Erythroblast (primary cell): ENCODE data around the gene RIMOC1.

ENCODE experiments used
- DNase-seq, 2 experiments: peaks; one replicate each; lab custom pipeline; 2025; lab: John Stamatoyannopoulos, UW
- GATA1 ChIP-seq: IDR thresholded peaks from 2 replicates; pipeline ENCODE4 v1.6.1; 2011; ENCODE audit warnings: low read depth, mild to moderate bottlenecking, control low read depth, low read length, moderate library complexity
- POLR2A ChIP-seq: IDR thresholded peaks from 2 replicates; pipeline ENCODE4 v1.6.1; 2011; ENCODE audit warnings: mild to moderate bottlenecking, low read length

The RIMOC1 gene

GRCh38 chr5:41903892-41904799 lies at the start of gene RIMOC1:
TSS of gene RIMOC1 (plus strand) at chr5:41904344. CDS start at chr5:41904368, 24 bp downstream.
- TF ChIP-seq GATA1 (no peak), POLR2A (peak; percentile 99)
- DNase-seq, result peak; percentile 98 to 99

- DNase-seq, result peak; percentile 77 to 88
- TF ChIP-seq POLR2A (no peak), GATA1 (no peak)
These were observed 47.3 kb upstream of the RIMOC1 start for GRCh38 chr5:41856644-41857491.

DNA sequence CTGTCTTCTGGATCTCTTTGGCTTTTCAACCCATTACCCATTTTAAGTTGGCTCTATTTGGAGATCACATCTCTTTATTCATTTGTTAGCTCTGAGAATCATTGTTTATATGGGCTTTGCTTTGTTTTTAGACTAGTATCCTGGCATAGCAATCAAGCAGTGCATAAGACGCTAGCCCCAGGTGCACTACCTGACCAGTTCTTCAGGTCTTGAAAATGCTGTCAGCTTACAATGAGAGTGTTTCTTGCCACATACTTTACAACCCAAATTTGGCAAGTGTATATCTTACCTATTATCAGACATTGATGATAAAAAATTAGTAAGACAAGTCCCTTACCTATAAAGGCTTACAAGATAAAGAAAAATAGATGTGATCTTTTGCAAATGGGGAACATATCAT lies 46.2 kb upstream of the RIMOC1 start:
- DNase-seq, result no peak
- no peak for TF ChIP-seq GATA1
- no peak for TF ChIP-seq POLR2A

DNA sequence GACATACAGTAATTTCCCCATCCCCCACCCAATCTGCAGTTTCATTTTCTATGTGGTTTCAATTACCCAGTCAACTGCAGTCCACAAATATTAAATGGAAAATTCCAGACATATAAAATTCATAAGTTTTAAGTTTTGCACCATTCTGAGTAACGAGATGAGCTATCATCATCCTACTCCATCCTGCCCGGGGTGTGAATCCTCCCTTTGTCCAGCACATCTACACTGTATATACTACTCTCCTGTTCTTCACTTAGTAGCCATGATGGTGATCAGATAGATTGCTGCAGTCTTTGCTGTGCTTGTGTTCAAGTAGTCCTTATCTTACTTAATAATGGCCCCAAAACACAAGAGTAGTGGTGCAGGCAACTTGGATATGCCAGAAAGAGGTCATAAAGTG lies 45.3 kb upstream of the RIMOC1 start:
- no peak for TF ChIP-seq POLR2A
- no peak for TF ChIP-seq GATA1
- no peak for DNase-seq

GRCh38 chr5:41863871-41864486 lies 40.2 kb upstream of the RIMOC1 start:
- TF ChIP-seq GATA1 (no peak), POLR2A (no peak)
- DNase-seq, result no peak

DNA sequence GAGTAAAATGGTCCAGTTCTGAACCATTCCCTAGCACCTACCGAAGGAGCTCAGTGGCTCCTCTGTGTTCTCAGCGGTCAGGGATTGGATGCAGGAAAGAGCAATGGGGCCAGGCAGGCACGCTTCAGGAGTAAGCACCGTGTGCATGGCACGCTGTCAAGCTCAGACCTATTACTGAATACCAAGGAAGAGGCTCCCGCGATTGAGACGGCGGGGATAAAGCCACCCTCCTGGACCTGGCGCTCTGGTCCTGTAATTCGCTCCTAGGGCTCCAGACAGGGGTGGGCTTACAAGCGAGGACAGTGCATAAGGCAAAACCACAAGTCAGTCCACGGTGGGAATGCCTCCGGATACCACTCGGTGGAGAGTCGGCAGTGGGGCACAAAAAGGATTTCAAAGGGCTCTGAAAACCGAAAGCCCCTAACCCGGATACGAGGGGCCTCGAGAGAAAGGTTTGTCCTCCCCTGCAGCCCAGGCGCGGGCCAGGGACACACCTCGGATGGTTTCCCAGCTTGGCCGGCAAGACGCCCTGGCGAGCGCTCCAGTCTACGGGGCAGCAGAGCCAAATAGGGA lies 34.9 kb upstream of the RIMOC1 start:
- TF ChIP-seq GATA1 (no peak), POLR2A (no peak)
- peak in 1 of 2 experiments; percentile 50 for DNase-seq

GRCh38 chr5:41869724-41870626 lies 34.2 kb upstream of the RIMOC1 start, which contains the start of gene OXCT1:
TSS of gene OXCT1 (minus strand) at chr5:41870425. CDS start at chr5:41870358, 67 bp downstream.
- peak; percentile 91 to 92 for DNase-seq
- TF ChIP-seq POLR2A, result peak; percentile 94
- TF ChIP-seq GATA1, result no peak

DNA sequence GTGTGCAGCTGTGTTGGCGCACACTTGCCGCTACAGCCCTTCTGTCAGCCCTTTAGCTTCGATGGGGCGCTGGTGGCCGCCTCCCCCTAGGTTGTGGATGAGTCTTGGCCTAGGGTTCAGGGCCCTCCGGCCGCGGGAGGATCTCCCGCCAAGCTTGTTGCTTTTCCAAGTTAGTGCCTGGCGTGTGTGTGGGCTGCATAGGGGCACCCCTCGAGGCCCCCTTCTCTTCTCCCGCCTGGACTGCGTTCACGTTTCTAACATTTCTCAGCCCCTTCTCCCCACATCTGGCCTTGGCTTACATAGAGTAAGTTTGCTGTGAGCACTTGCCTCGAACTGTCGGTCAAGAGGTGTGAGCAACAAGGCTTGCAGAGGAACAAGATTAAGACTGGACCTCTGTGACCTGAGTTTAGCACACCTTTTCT lies 33.5 kb upstream of the RIMOC1 start:
- no peak for DNase-seq
- TF ChIP-seq POLR2A (no peak), GATA1 (no peak)

DNA sequence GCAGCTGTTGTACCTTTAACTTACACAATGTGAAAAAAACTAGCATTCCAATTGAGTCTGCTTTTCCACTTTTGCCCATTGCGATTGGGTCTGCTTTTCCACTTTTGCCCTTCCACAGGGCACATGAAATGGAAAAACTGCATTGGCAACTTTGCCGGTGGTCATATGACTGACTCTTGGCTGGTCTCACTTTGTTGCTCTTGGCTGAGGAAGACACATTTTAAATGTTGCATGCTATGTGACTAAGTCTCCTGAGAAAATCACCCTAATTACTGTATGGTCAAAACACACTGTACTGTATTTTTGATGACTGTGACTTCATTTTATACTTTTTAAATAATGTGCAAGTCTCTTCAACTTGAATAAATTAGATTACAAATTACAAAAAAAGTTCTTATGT lies 32.3 kb upstream of the RIMOC1 start:
- no peak for TF ChIP-seq POLR2A
- TF ChIP-seq GATA1, result no peak
- DNase-seq, result no peak

- no peak for DNase-seq
- TF ChIP-seq POLR2A, result no peak
- TF ChIP-seq GATA1, result no peak
These were observed 29.6 kb upstream of the RIMOC1 start for GRCh38 chr5:41874512-41875060.

DNA sequence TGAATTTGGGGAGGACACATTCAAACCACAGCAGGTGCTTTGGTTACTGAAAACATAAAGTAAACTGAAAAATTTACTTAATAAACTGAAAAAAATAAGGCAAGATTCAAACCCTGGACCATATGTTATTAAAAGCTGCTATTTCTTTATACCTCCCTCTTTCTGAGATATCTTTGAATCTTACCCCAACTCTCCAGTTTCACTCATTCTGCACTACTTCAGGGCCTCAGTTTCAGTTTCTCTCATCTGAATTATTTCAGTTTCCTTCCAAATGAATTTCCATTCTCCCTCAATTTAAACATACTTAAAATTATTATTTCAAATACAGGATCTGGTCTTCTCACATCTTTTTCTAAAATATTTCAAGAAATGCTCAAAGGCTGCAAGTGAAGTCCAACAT lies 29.0 kb upstream of the RIMOC1 start:
- TF ChIP-seq GATA1, result no peak
- TF ChIP-seq POLR2A, result no peak
- DNase-seq, result no peak

- no peak for DNase-seq
- TF ChIP-seq GATA1 (no peak), POLR2A (no peak)
These were observed 27.5 kb upstream of the RIMOC1 start for GRCh38 chr5:41876678-41877077.

DNA sequence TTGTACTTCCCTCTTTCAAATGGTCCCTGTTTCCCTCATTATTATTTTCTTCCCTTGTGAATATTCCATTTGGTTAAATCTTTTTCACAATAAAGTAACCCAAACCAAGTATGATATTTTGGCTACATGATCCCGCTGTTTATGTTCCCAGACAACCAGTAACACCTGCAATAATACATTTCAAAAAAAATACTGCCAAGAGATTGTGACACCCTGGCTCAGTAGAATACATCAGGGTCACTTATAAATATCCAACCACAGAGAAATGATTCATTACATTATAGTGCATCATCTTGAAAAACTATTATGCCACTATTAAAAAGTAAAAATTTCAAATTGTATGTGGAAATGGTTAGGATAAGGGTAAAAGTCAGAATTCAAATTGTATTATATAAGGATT lies 26.7 kb upstream of the RIMOC1 start:
- TF ChIP-seq GATA1 (no peak), POLR2A (no peak)
- DNase-seq, result no peak
